Body of pancreas (tissue), 4 donors: ENCODE data around the gene SLC2A4.

Experiments used
- CTCF ChIP-seq, 7 experiments: fragments of 450-650 bp in 4 of 7; fragments of 200-600 bp in 3 of 7; sonication (generic) in 3 of 7; IDR thresholded peaks; one replicate each; pipeline ENCODE4 v1.5.1; 2016 to 2019; ENCODE audit warnings: antibody characterized with exemption in 7 of 7
- POLR2A ChIP-seq, 3 donors: fragments of 450-650 bp; IDR thresholded peaks; one replicate each; pipeline ENCODE4 v1.6.1; 2016; ENCODE audit warnings: antibody characterized with exemption in 3 of 3, mild to moderate bottlenecking in 2 of 3

DNA sequence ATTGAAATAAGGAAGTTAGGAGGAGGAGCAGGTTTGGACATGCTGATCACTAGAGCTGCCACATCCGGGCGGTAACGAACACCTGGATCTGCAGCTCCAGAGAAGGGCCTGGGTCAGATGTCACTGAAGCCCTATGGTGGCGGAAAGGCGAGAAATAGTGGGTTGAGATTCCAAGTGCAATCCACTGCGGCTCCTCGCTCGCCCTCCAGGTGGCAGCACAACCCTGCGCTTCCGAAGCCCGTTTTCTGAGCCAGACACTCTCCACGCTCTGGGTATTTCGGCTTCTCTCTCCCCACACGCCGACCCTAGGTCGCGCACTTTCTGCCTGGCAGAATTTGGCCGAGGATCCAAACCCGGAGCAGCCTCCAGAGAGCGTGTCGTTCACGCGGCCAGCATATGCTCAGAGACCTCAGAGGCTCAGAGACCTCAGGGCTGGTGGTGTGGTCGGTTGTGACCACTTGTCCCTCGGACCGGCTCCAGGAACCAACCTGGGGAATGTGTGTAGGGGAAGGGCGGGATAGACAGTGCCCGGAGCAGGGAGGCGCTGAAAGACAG, 922 bp upstream of the SLC2A4 start:
- TF ChIP-seq CTCF (IDR thresholded peaks at IDR 0.05): peak; percentile 82 to 98 (median 97)
- TF ChIP-seq POLR2A (IDR thresholded peaks at IDR 0.05): no peak
